Neutrophil (primary cell): ENCODE data around the gene ILK.

Source experiments
- H3K27ac ChIP-seq: fragments of 200-600 bp; sonication (generic); 2 replicates; pipeline ENCODE4 v1.5.1; 2016; ENCODE audit warnings: mild to moderate bottlenecking, moderate library complexity
- H3K27me3 ChIP-seq: fragments of 200-600 bp; sonication (generic); 2 replicates; pipeline ENCODE4 v1.6.0; 2016; ENCODE audit warnings: mild to moderate bottlenecking
- H3K36me3 ChIP-seq: fragments of 200-600 bp; sonication (generic); 2 replicates; pipeline ENCODE4 v1.5.1; 2017
- H3K4me1 ChIP-seq, 2 experiments: fragments of 200-600 bp in 1 of 2; sonication (generic) in 1 of 2; 1 replicate in 1 of 2; 2 replicates in 1 of 2; pipeline versions ENCODE4 v1.5.1 to v1.6.1; 2013 to 2016; ENCODE audit warnings: low read depth in 1 of 2, low read length in 1 of 2, mild to moderate bottlenecking in 1 of 2, moderate library complexity in 1 of 2; ENCODE audit not compliant: control insufficient read depth in 1 of 2, insufficient read depth in 1 of 2
- H3K4me3 ChIP-seq, 2 experiments: fragments of 200-600 bp in 1 of 2; sonication (generic) in 1 of 2; 1 replicate in 1 of 2; 2 replicates in 1 of 2; pipeline ENCODE4 v1.5.1; 2013 to 2016; ENCODE audit warnings: low read depth in 1 of 2, low read length in 1 of 2, mild to moderate bottlenecking in 1 of 2, moderate library complexity in 1 of 2
- H3K9me3 ChIP-seq: fragments of 200-600 bp; sonication (generic); 2 replicates; pipeline ENCODE4 v1.5.1; 2016
- CTCF ChIP-seq: fragments of 200-600 bp; sonication (generic); IDR thresholded peaks from 2 replicates; pipeline ENCODE4 v1.5.1; 2016; ENCODE audit warnings: antibody characterized with exemption

Gene ILK

GRCh38 chr11:6565325-6565724 is 38.2 kb upstream of the ILK start:
- no peaks in the 10 kb centered on the region for H3K4me1 ChIP-seq
- no peaks in the 10 kb centered on the region for H3K9me3 ChIP-seq
- TF ChIP-seq CTCF = no peak
- H3K36me3 ChIP-seq = no peaks in the 10 kb centered on the region
- H3K27me3 ChIP-seq = no peaks in the 10 kb centered on the region
- no peak overlapping the region for H3K27ac ChIP-seq
- no peak overlapping the region for H3K4me3 ChIP-seq

GRCh38 chr11:6565988-6566703 is 37.4 kb upstream of the ILK start:
- Histone ChIP-seq H3K4me3 (no peak overlapping the region), H3K4me1 (no peaks in the 10 kb centered on the region), H3K27me3 (peaks cover 4% of the 10 kb centered on the region), H3K9me3 (no peaks in the 10 kb centered on the region), H3K36me3 (no peaks in the 10 kb centered on the region), H3K27ac (no peak overlapping the region)
- TF ChIP-seq CTCF = no peak

GRCh38 chr11:6566704-6567370 is 36.7 kb upstream of the ILK start:
- Histone ChIP-seq H3K27me3 (peaks cover 8% of the 10 kb centered on the region), H3K4me3 (no peak overlapping the region), H3K36me3 (no peaks in the 10 kb centered on the region), H3K9me3 (no peaks in the 10 kb centered on the region), H3K4me1 (no peaks in the 10 kb centered on the region), H3K27ac (no peak overlapping the region)
- TF ChIP-seq CTCF = no peak

GRCh38 chr11:6567371-6567745 is 36.2 kb upstream of the ILK start:
- Histone ChIP-seq H3K4me1 (no peaks in the 10 kb centered on the region), H3K4me3 (no peak overlapping the region), H3K27ac (no peak overlapping the region), H3K9me3 (no peaks in the 10 kb centered on the region), H3K27me3 (peaks cover 8% of the 10 kb centered on the region), H3K36me3 (no peaks in the 10 kb centered on the region)
- TF ChIP-seq CTCF = no peak

- no peaks in the 10 kb centered on the region for H3K9me3 ChIP-seq
- TF ChIP-seq CTCF = no peak
- no peak overlapping the region for H3K4me3 ChIP-seq
- peaks cover 8% of the 10 kb centered on the region for H3K27me3 ChIP-seq
- H3K4me1 ChIP-seq = no peaks in the 10 kb centered on the region
- H3K36me3 ChIP-seq = no peaks in the 10 kb centered on the region
- H3K27ac ChIP-seq = no peak overlapping the region
Observed at GRCh38 chr11:6568191-6568918, 35.2 kb upstream of the ILK start.
